Colon (tissue), 2 donors: ENCODE measurements around the gene PTCH1.

Source experiments
- FAIRE-seq: peaks from 2 replicates; lab custom pipeline; 2012; peaks lifted over from hg19 to GRCh38; lab: Jason Lieb, UNC
- donor health status: control.
- donor health status: control.

The PTCH1 gene

GRCh38 chr9:95497772-95498171, 19.0 kb downstream of the PTCH1 start:
- no peak for FAIRE-seq

GRCh38 chr9:95496687-95497086, 20.1 kb downstream of the PTCH1 start:
- FAIRE-seq, result no peak

- no peak for FAIRE-seq
Measured at GRCh38 chr9:95495961-95496360, 20.8 kb downstream of the PTCH1 start.

GRCh38 chr9:95495529-95495928, 21.2 kb downstream of the PTCH1 start:
- FAIRE-seq, result no peak

GRCh38 chr9:95494416-95495371, 22.1 kb downstream of the PTCH1 start:
- FAIRE-seq, result no peak

- FAIRE-seq, result no peak
Measured at GRCh38 chr9:95494022-95494415, 22.8 kb downstream of the PTCH1 start.

- FAIRE-seq, result no peak
Measured at GRCh38 chr9:95493402-95493801, 23.4 kb downstream of the PTCH1 start.

GRCh38 chr9:95491543-95492320, 25.0 kb downstream of the PTCH1 start:
- no peak for FAIRE-seq

- no peak for FAIRE-seq
Measured at GRCh38 chr9:95488954-95489353, 27.8 kb downstream of the PTCH1 start.

- no peak for FAIRE-seq
Measured at GRCh38 chr9:95486318-95486717, 30.5 kb downstream of the PTCH1 start.

- FAIRE-seq, result no peak
Measured at GRCh38 chr9:95484225-95484624, 32.5 kb downstream of the PTCH1 start.

- no peak for FAIRE-seq
Measured at GRCh38 chr9:95483431-95483830, 33.3 kb downstream of the PTCH1 start.

GRCh38 chr9:95482621-95483020, 34.1 kb downstream of the PTCH1 start:
- no peak for FAIRE-seq

- FAIRE-seq, result no peak
Measured at GRCh38 chr9:95481000-95481399, 35.8 kb downstream of the PTCH1 start.

GRCh38 chr9:95480346-95480745, 36.4 kb downstream of the PTCH1 start:
- no peak for FAIRE-seq

- FAIRE-seq, result no peak
Measured at GRCh38 chr9:95479330-95479729, 37.4 kb downstream of the PTCH1 start.

- FAIRE-seq, result no peak
Measured at GRCh38 chr9:95478335-95478734, 38.4 kb downstream of the PTCH1 start.

GRCh38 chr9:95477885-95478284, 38.9 kb downstream of the PTCH1 start:
- FAIRE-seq, result no peak

GRCh38 chr9:95477441-95477840, 39.3 kb downstream of the PTCH1 start:
- no peak for FAIRE-seq

GRCh38 chr9:95468791-95469190, 48.0 kb downstream of the PTCH1 start:
- no peak for FAIRE-seq

GRCh38 chr9:95465115-95465514, 51.7 kb downstream of the PTCH1 start:
- FAIRE-seq, result no peak

GRCh38 chr9:95463148-95464060, 53.4 kb downstream of the PTCH1 start:
- FAIRE-seq, result no peak
